Mammary epithelial cell (primary cell): ENCODE data around the gene HSP90B1.

Experiments
- CTCF ChIP-seq, 2 donors: IDR thresholded peaks in 1 of 2; conservative IDR thresholded peaks in 1 of 2; 2 replicates each; pipeline ENCODE4 v1.5.1; 2011 to 2012; ENCODE audit warnings: inconsistent platforms in 2 of 2, low read length in 2 of 2, mild to moderate bottlenecking in 2 of 2, control low read depth in 1 of 2, low read depth in 1 of 2; ENCODE audit not compliant: insufficient read depth in 1 of 2; ENCODE audit errors: extremely low read depth in 1 of 2
- EZH2 ChIP-seq: IDR thresholded peaks from 2 replicates; pipeline ENCODE4 v1.6.1; 2012; ENCODE audit warnings: low read length, inconsistent platforms, borderline replicate concordance

GRCh38 chr12:103917873-103918272, 12.3 kb upstream of the HSP90B1 start:
- TF ChIP-seq CTCF (conservative IDR thresholded peaks at IDR 0.05 in 1 of 2, IDR thresholded peaks at IDR 0.05 in 1 of 2; ENCODE audit: extremely low read depth in 1 of 2, insufficient read depth in 1 of 2, low read depth in 1 of 2, low read length in 2 of 2), result no peak
- no peak for TF ChIP-seq EZH2
